ENCODE data around the gene TBR1.

TBR1 gene

GRCh38 chr2:161407597-161407996 lies 8.5 kb upstream of the TBR1 start:
- Histone ChIP-seq H3K4me3 (ENCODE audit: low read depth, low read length) (no peak overlapping the region), H3K36me3 (replicated peaks) (peaks cover 2% of the 10 kb centered on the region), H3K27ac (no peak overlapping the region), H3K27me3 (replicated peaks) (no peaks in the 10 kb centered on the region)
- no peak for DNase-seq
- in situ Hi-C loops (cut with HindIII; ENCODE audit: low pct_ligation_motif_present, low sequenced_read_pairs), result no loop called here
- no peak for TF ChIP-seq CTCF (IDR thresholded peaks at IDR 0.05; ENCODE audit: low read depth, low read length, missing control alignments)

- no peak for DNase-seq
- Histone ChIP-seq H3K27ac (no peak overlapping the region), H3K27me3 (replicated peaks) (no peaks in the 10 kb centered on the region), H3K4me3 (ENCODE audit: low read depth, low read length) (no peak overlapping the region), H3K36me3 (replicated peaks) (peaks cover 2% of the 10 kb centered on the region)
- in situ Hi-C loops (cut with HindIII; ENCODE audit: low pct_ligation_motif_present, low sequenced_read_pairs), result no loop called here
- no peak for TF ChIP-seq CTCF (IDR thresholded peaks at IDR 0.05; ENCODE audit: low read depth, low read length, missing control alignments)
Observed at GRCh38 chr2:161409308-161409907, 6.7 kb upstream of the TBR1 start.

- peaks cover 2% of the 10 kb centered on the region for H3K36me3 ChIP-seq (replicated peaks)
- H3K4me3 ChIP-seq (ENCODE audit: low read depth, low read length), result no peak overlapping the region
- peaks cover 20% of the 10 kb centered on the region for H3K27me3 ChIP-seq (replicated peaks)
- H3K27ac ChIP-seq, result no peak overlapping the region
- no peak for DNase-seq
- TF ChIP-seq CTCF (IDR thresholded peaks at IDR 0.05; ENCODE audit: low read depth, low read length, missing control alignments), result no peak
- in situ Hi-C loops (cut with HindIII; ENCODE audit: low pct_ligation_motif_present, low sequenced_read_pairs), result no loop called here
Observed at GRCh38 chr2:161412346-161412745, 3.8 kb upstream of the TBR1 start.

GRCh38 chr2:161414042-161415033 lies 1.8 kb upstream of the TBR1 start:
- TF ChIP-seq CTCF (IDR thresholded peaks at IDR 0.05; ENCODE audit: low read depth, low read length, missing control alignments), result peak; percentile 39
- Histone ChIP-seq H3K4me3 (ENCODE audit: low read depth, low read length) (peak overlapping the region; percentile 54), H3K27ac (no peak overlapping the region), H3K27me3 (replicated peaks) (peaks cover 39% of the 10 kb centered on the region), H3K36me3 (replicated peaks) (peaks cover 2% of the 10 kb centered on the region)
- DNase-seq, result no peak
- in situ Hi-C loops (cut with HindIII; ENCODE audit: low pct_ligation_motif_present, low sequenced_read_pairs), result no loop called here

- H3K36me3 ChIP-seq (replicated peaks), result peaks cover 2% of the 10 kb centered on the region
- H3K27me3 ChIP-seq (replicated peaks), result peaks cover 46% of the 10 kb centered on the region
- H3K27ac ChIP-seq, result no peak overlapping the region
- in situ Hi-C loops (cut with HindIII; ENCODE audit: low pct_ligation_motif_present, low sequenced_read_pairs), result no loop called here
- no peak for TF ChIP-seq CTCF (IDR thresholded peaks at IDR 0.05; ENCODE audit: low read depth, low read length, missing control alignments)
- no peak for DNase-seq
- peak overlapping the region; percentile 54 for H3K4me3 ChIP-seq (ENCODE audit: low read depth, low read length)
Observed at GRCh38 chr2:161415034-161415986, 787 bp upstream of the TBR1 start.

All from brain microvascular endothelial cell (primary cell).